Measurements from ENCODE around the gene TRPV4. TPM values are rescaled to one million over a fixed set of nuclear protein-coding genes. Genes with fewer than 3 reads are reported as not detected.

TRPV4 gene
- total RNA-seq, 1 experiment from 2014 or later: 0.16 TPM

DNA sequence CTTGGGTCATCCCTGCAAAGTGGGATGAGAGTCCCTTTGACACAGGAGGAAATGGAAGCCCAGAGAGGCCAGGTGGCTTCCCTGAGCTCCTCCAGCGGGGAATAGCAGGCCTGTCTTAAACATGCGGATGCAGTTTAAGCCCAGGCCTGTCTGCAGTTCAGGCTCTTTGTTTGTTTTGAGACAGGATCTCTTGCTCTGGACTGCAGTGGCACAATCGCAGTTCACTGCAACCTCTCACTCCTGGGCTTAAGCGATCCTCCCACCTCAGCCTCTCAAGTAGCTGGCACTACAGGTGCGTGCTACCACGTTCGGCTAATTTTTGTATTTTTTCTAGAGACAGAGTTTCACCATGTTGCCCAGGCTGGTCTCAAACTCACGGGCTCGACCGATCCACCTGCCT, 3.5 kb downstream of the TRPV4 start:
- Histone ChIP-seq H3K36me3 (no peaks in the 10 kb centered on the region), H3K27me3 (replicated peaks) (peaks cover 5% of the 10 kb centered on the region), H3K4me3 (no peak overlapping the region), H3K9me3 (replicated peaks) (0 out of 2 replicates have a peak, but pooled peaks cover 2% of the 10 kb centered on the region), H3K4me1 (replicated peaks) (peaks cover 3% of the 10 kb centered on the region; the same call in 1 of the 2 replicates), H3K27ac (no peak overlapping the region)
- no peak for DNase-seq (ENCODE audit: low read depth in 1 of 2, low spot score in 2 of 2)

DNA sequence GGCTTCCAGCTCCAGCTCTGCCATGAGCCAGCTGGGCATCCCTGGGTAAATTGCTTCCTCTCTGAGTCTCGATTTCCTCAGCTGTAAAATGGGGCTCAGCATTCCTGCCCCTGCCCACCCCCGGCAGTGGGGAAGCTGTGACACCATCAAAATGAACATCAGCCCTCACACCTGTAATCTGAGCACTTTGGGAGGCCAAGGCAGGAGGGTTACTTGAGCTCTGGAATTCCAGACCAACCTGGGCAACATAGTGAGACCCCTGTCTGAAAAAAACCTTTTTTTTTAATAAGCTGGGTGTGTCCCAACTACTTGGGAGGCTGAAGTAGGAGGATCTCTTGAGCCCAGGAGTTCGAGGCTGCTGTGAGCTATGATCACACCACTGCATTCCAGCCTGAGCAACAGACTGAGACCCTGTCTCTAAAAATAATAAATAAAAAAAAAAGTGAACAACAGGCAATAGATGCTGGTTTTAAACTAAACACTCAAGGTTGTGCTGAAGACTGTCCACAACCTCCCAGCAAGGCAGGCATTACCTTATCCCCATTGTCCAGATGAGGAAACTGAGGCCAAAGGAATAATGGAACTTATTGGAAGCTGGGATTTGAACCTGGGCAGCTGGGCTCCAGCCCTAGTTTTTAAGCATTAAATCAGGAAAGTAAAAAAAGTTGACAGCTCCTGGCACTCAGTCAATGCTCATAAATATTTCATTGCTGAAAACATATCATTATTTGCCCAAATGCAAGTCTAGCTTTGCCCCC, 4.3 kb downstream of the TRPV4 start:
- H3K27ac ChIP-seq: no peak overlapping the region
- H3K4me3 ChIP-seq: no peak overlapping the region
- no peaks in the 10 kb centered on the region for H3K36me3 ChIP-seq
- peaks cover 3% of the 10 kb centered on the region; the same call in 1 of the 2 replicates for H3K4me1 ChIP-seq (replicated peaks)
- H3K9me3 ChIP-seq (replicated peaks): 0 out of 2 replicates have a peak, but pooled peaks cover 2% of the 10 kb centered on the region
- DNase-seq (ENCODE audit: low read depth in 1 of 2, low spot score in 2 of 2): no peak
- H3K27me3 ChIP-seq (replicated peaks): peaks cover 5% of the 10 kb centered on the region

DNA sequence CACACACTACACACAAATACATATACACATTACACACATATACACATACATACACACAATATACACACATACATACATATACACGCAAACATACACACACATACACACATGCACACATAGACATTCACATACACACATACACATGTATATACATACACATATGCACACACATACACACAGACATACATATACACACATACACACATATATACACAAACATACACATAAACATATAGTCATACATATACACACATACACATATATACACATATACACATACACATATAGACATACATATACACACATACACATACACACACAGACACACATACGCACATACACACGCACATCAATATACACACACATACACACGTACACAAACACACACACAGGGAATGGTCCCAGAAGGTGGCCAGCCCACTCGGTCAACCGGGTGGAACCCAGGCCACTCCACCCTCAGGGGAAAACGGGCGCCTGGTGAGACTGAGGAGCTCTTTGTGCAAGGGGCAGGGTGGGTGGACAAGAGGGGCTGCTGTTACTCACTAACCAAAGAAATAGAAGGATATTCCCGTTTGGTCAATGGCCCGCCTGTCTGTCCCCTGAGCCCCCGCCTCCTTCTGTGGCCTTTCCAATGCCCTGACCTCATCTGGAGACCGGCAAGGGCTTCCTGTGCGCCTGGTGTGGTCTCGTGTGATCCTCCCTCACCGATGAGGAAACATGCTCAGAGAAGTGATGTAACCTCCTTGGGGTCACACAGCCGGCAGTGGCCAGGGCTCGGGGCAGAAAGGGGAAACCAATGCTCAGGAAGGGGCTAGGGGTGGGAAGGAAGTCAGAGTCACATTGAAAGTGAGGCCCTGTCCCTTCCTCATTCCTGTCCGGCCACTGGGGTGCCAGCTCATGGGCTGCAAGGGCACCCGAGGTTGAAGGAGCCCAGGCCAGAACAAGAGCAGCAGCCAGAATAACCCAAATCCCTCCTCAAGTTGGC, 5.3 kb downstream of the TRPV4 start:
- no peak for DNase-seq (ENCODE audit: low read depth in 1 of 2, low spot score in 2 of 2)
- Histone ChIP-seq H3K27me3 (replicated peaks) (peaks cover 2% of the 10 kb centered on the region), H3K4me3 (no peak overlapping the region), H3K9me3 (replicated peaks) (no peaks in the 10 kb centered on the region), H3K36me3 (no peaks in the 10 kb centered on the region), H3K4me1 (replicated peaks) (peaks cover 3% of the 10 kb centered on the region; the same call in 1 of the 2 replicates), H3K27ac (no peak overlapping the region)

DNA sequence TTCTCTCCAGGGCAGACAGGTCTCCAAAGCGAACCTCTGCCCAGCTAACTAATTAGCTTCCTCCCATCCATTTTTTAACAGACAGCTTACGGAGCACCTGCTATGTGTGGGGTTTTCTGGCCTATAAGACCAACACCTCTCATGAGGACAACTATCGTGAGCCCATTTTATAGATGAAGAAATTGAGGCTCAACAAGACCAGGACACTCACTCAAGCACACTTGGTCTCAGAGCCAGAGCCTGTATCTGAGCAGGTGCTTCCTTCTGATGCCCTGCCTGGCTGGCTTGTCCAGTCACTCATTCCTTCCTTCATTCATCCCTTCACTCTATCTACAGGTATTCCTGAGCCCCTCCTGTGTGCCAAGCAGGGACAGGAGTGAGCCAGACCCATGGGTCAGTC, 6.1 kb downstream of the TRPV4 start:
- DNase-seq (ENCODE audit: low read depth in 1 of 2, low spot score in 2 of 2): no peak
- H3K36me3 ChIP-seq: no peaks in the 10 kb centered on the region
- no peaks in the 10 kb centered on the region for H3K27me3 ChIP-seq (replicated peaks)
- H3K4me1 ChIP-seq (replicated peaks): peaks cover 3% of the 10 kb centered on the region; the same call in 1 of the 2 replicates
- H3K9me3 ChIP-seq (replicated peaks): no peaks in the 10 kb centered on the region
- no peak overlapping the region for H3K4me3 ChIP-seq
- no peak overlapping the region for H3K27ac ChIP-seq

- H3K9me3 ChIP-seq (replicated peaks): no peaks in the 10 kb centered on the region
- H3K27me3 ChIP-seq (replicated peaks): no peaks in the 10 kb centered on the region; the same call in 1 of the 2 replicates
- no peak overlapping the region for H3K27ac ChIP-seq
- no peak for DNase-seq (ENCODE audit: low read depth in 1 of 2, low spot score in 2 of 2)
- H3K4me3 ChIP-seq: no peak overlapping the region
- H3K36me3 ChIP-seq: no peaks in the 10 kb centered on the region
- H3K4me1 ChIP-seq (replicated peaks): peaks cover 3% of the 10 kb centered on the region; the same call in 1 of the 2 replicates
Observed at GRCh38 chr12:109824731-109825130, 8.5 kb downstream of the TRPV4 start.

DNA sequence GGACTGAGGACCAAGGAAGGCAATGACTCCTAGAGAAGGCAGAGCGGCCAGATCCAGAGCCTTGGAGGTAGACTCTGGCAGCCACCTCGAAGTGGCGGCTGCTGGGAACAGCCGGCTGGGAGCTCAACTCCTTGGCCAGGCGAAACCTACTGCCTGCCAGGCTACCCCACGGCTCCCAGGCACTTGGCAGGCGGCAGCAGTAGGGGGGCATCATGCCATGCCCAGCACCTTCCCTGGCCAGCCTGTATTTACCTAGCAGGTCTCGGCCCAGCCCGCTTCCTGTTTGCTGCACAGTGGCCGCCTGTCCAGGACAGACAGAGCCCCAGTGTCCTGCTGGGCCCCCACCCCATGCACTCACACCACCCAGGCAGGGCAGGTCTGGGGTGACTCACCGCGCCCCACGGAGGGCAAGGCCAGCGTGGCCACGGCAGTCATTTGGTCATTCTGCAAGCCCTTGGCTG, 10.2 kb downstream of the TRPV4 start:
- Histone ChIP-seq H3K9me3 (replicated peaks) (no peaks in the 10 kb centered on the region), H3K27me3 (replicated peaks) (no peaks in the 10 kb centered on the region; the same call in 1 of the 2 replicates), H3K27ac (no peak overlapping the region), H3K4me3 (no peak overlapping the region), H3K36me3 (no peaks in the 10 kb centered on the region), H3K4me1 (replicated peaks) (peaks cover 9% of the 10 kb centered on the region)
- DNase-seq (ENCODE audit: low read depth in 1 of 2, low spot score in 2 of 2): no peak

- peaks cover 9% of the 10 kb centered on the region for H3K4me1 ChIP-seq (replicated peaks)
- DNase-seq (ENCODE audit: low read depth in 1 of 2, low spot score in 2 of 2): no peak
- no peak overlapping the region for H3K4me3 ChIP-seq
- no peaks in the 10 kb centered on the region; the same call in 1 of the 2 replicates for H3K27me3 ChIP-seq (replicated peaks)
- no peaks in the 10 kb centered on the region for H3K9me3 ChIP-seq (replicated peaks)
- H3K27ac ChIP-seq: no peak overlapping the region
- no peaks in the 10 kb centered on the region for H3K36me3 ChIP-seq
Observed at GRCh38 chr12:109822416-109822815, 10.8 kb downstream of the TRPV4 start.

DNA sequence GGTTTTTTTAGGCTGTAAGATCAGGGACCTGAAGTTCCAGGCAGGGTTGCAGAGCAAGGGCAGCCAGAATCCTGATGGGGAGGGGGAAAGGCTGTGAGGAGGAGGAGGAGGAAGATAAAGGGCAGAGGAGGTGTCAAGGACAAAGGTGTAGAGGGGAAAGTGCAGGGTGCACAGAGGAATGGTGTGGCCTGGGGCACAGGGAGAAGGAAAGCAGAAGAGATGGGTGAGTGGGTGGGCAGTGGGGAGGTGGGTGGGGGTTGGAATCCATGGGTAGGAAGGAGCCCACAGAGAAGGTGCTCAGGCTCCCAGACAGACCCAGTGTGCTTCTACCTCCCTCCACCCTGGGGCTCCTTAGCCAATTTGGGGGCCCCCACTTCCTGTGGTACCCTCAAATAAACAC, 11.2 kb downstream of the TRPV4 start:
- Histone ChIP-seq H3K36me3 (no peaks in the 10 kb centered on the region), H3K4me3 (no peak overlapping the region), H3K27me3 (replicated peaks) (no peaks in the 10 kb centered on the region; the same call in 1 of the 2 replicates), H3K4me1 (replicated peaks) (peaks cover 9% of the 10 kb centered on the region), H3K9me3 (replicated peaks) (no peaks in the 10 kb centered on the region), H3K27ac (no peak overlapping the region)
- DNase-seq (ENCODE audit: low read depth in 1 of 2, low spot score in 2 of 2): no peak

GRCh38 chr12:109820816-109821381, 12.3 kb downstream of the TRPV4 start:
- no peak for DNase-seq (ENCODE audit: low read depth in 1 of 2, low spot score in 2 of 2)
- no peak overlapping the region for H3K4me3 ChIP-seq
- no peaks in the 10 kb centered on the region; the same call in 1 of the 2 replicates for H3K27me3 ChIP-seq (replicated peaks)
- H3K4me1 ChIP-seq (replicated peaks): peaks cover 9% of the 10 kb centered on the region
- no peaks in the 10 kb centered on the region for H3K36me3 ChIP-seq
- H3K9me3 ChIP-seq (replicated peaks): no peaks in the 10 kb centered on the region
- H3K27ac ChIP-seq: no peak overlapping the region

DNA sequence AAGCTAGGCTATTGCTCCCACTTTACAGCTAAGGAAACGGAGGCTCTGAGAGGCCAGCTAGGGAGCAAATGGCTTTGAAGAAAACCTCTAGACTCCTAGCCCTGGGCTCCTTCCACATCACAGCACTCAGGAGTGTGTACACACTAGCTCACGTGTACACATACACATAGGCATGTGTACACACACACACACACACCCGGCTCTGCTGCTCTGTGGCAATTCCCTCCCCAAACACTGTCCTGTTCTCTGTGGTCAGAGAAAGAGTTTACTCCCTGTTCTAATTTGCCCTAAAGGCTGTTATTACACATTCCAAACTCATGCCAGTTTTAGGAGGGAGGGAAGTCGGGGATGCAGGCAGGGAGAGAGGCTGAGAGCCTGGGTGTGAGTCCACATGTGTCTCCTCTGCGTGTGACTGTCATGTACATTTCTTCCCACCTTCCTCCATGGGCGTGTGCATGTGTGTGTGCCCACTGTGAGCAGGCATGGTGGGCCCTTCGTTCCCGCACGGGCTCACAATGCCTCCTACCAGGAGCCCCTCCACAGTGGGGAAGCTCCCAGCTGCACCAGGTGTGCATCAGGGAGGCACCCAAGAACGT, 14.2 kb downstream of the TRPV4 start:
- no peak overlapping the region for H3K4me3 ChIP-seq
- H3K9me3 ChIP-seq (replicated peaks): 0 out of 2 replicates have a peak, but pooled peaks cover 2% of the 10 kb centered on the region
- no peaks in the 10 kb centered on the region; the same call in 1 of the 2 replicates for H3K27me3 ChIP-seq (replicated peaks)
- H3K27ac ChIP-seq: no peak overlapping the region
- peaks cover 9% of the 10 kb centered on the region for H3K4me1 ChIP-seq (replicated peaks)
- no peaks in the 10 kb centered on the region for H3K36me3 ChIP-seq
- DNase-seq (ENCODE audit: low read depth in 1 of 2, low spot score in 2 of 2): peak in 1 of 2 experiments; percentile 14

DNA sequence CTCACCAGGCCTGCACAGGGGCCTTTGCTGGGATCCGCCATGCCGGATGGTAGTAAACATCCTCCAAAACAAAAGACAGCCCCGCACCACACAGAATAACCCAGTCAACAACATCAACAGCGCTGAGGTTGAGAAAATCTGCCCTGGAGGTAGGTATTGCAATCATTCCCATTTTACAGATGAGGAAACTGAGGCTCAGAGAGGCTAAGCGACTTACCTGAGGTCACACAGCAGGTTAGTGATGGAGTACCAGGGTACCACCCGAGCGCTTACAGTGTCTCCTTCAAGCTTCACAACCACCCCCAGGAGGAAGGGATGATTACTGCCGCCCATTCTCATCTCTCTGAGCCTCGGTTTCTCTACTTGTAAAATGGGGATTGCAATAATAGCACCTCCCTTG, 14.9 kb downstream of the TRPV4 start:
- peaks cover 9% of the 10 kb centered on the region for H3K4me1 ChIP-seq (replicated peaks)
- 0 out of 2 replicates have a peak, but pooled peaks cover 3% of the 10 kb centered on the region for H3K9me3 ChIP-seq (replicated peaks)
- no peaks in the 10 kb centered on the region; the same call in 1 of the 2 replicates for H3K27me3 ChIP-seq (replicated peaks)
- no peak for DNase-seq (ENCODE audit: low read depth in 1 of 2, low spot score in 2 of 2)
- no peak overlapping the region for H3K4me3 ChIP-seq
- no peak overlapping the region for H3K27ac ChIP-seq
- no peaks in the 10 kb centered on the region for H3K36me3 ChIP-seq

DNA sequence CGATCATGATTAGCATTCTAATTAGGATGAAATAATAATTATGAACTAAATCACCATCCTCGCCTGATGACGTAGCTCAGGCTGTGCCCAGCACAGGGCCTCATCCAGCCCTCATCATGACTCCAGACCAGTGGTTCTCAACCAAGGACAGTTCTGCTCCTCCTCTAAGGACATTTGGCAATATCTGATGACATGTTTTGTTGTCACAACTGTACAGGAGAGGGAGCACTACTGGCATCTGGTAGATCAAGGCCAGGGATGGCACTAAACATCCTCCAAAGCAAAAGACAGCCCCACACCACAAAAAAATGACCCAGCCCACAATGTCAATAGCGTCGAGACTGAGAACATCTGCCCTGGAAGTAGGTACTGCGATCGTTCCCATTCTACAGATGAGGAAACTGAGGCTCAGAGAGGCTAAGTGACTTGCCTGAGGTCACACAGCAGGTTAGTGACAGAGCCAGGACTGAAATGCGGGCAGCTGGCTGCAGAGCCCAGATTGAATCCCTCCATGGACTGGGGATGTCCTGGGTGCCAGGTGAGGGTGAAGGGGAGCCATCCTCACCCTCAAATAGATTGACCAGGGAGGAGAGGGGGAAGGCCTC, 15.5 kb downstream of the TRPV4 start:
- Histone ChIP-seq H3K4me1 (replicated peaks) (peaks cover 6% of the 10 kb centered on the region), H3K36me3 (no peaks in the 10 kb centered on the region), H3K27ac (no peak overlapping the region), H3K9me3 (replicated peaks) (0 out of 2 replicates have a peak, but pooled peaks cover 3% of the 10 kb centered on the region), H3K27me3 (replicated peaks) (no peaks in the 10 kb centered on the region; the same call in 1 of the 2 replicates), H3K4me3 (no peak overlapping the region)
- DNase-seq (ENCODE audit: low read depth in 1 of 2, low spot score in 2 of 2): no peak

All from SJSA1 (cell line).